ENCODE data around the gene COL15A1.

COL15A1 gene

GRCh38 chr9:99002706-99003105 is 59.0 kb downstream of the COL15A1 start:
- H3K4me3 ChIP-seq (ENCODE audit: low read depth, low read length): no peak overlapping the region
- TF ChIP-seq CTCF (IDR thresholded peaks at IDR 0.05; ENCODE audit: borderline replicate concordance, insufficient read depth, low read depth, low read length): no peak

GRCh38 chr9:99003308-99003707 is 59.6 kb downstream of the COL15A1 start:
- no peak overlapping the region for H3K4me3 ChIP-seq (ENCODE audit: low read depth, low read length)
- TF ChIP-seq CTCF (IDR thresholded peaks at IDR 0.05; ENCODE audit: borderline replicate concordance, insufficient read depth, low read depth, low read length): no peak

GRCh38 chr9:99004115-99004514 is 60.4 kb downstream of the COL15A1 start:
- TF ChIP-seq CTCF (IDR thresholded peaks at IDR 0.05; ENCODE audit: borderline replicate concordance, insufficient read depth, low read depth, low read length): no peak
- no peak overlapping the region for H3K4me3 ChIP-seq (ENCODE audit: low read depth, low read length)

GRCh38 chr9:99004717-99005460 is 61.2 kb downstream of the COL15A1 start:
- H3K4me3 ChIP-seq (ENCODE audit: low read depth, low read length): no peak overlapping the region
- no peak for TF ChIP-seq CTCF (IDR thresholded peaks at IDR 0.05; ENCODE audit: borderline replicate concordance, insufficient read depth, low read depth, low read length)

GRCh38 chr9:99005651-99006050 is 61.9 kb downstream of the COL15A1 start:
- H3K4me3 ChIP-seq (ENCODE audit: low read depth, low read length): no peak overlapping the region
- TF ChIP-seq CTCF (IDR thresholded peaks at IDR 0.05; ENCODE audit: borderline replicate concordance, insufficient read depth, low read depth, low read length): no peak

- TF ChIP-seq CTCF (IDR thresholded peaks at IDR 0.05; ENCODE audit: borderline replicate concordance, insufficient read depth, low read depth, low read length): no peak
- H3K4me3 ChIP-seq (ENCODE audit: low read depth, low read length): no peak overlapping the region
Measured at GRCh38 chr9:99006511-99006910, 62.8 kb downstream of the COL15A1 start.

- no peak overlapping the region for H3K4me3 ChIP-seq (ENCODE audit: low read depth, low read length)
- no peak for TF ChIP-seq CTCF (IDR thresholded peaks at IDR 0.05; ENCODE audit: borderline replicate concordance, insufficient read depth, low read depth, low read length)
Measured at GRCh38 chr9:99006979-99007378, 63.3 kb downstream of the COL15A1 start.
